Activated naive CD4-positive, alpha-beta T cell treated with anti-CD3 and anti-CD28 coated beads, Interleukin-2, amount 10 ng/mL, durations not matched to agents 5 hours and 36 hours (primary cell): ENCODE data around the gene NBPF1. TPM values are rescaled to one million over a fixed set of nuclear protein-coding genes. Genes with fewer than 3 reads are reported as not detected.

Source experiments
- total RNA-seq, 2 experiments: library from RNA; stranded (reverse); gene quantifications; one replicate each; pipeline ENCODE4 v1.2.3, GENCODE V29; 2021

Gene NBPF1
- total RNA-seq, result 1 to 10 TPM; 2.6 to 2.9 TPM

GRCh38 chr1:16613185-16614147 lies at the start of gene NBPF1:
Gene NBPF1 (minus strand): TSS chr1:16613564.

GRCh38 chr1:16514107-16515055 lies 99.0 kb downstream of the NBPF1 start, which contains the start of gene RNU1-1:
Gene RNU1-1 (minus strand): TSS chr1:16514285.

Other genes starting within 250 kb of the NBPF1 start
- gene SZRD1, start 246.3 kb downstream of the NBPF1 start, total RNA-seq, result 100 to 1,000 TPM; 141 to 146 TPM
- not detected for gene SPATA21, start 176.1 kb downstream of the NBPF1 start, total RNA-seq
- 100 to 1,000 TPM; 135 to 144 TPM for gene NECAP2, start 172.8 kb downstream of the NBPF1 start, total RNA-seq
- 1,000 to 10,000 TPM; 1,658 to 2,872 TPM for gene RNU1-1, start 99.3 kb downstream of the NBPF1 start, total RNA-seq
- gene RNU1-3, start 53.4 kb upstream of the NBPF1 start, total RNA-seq, result 1,000 to 10,000 TPM; 1,658 to 2,872 TPM
- 1,000 to 10,000 TPM; 1,658 to 2,872 TPM for gene RNU1-4, start 127.0 kb upstream of the NBPF1 start, total RNA-seq